Natural killer cell (primary cell): Measurements from ENCODE around the gene RYR2. TPM values are rescaled to one million over a fixed set of nuclear protein-coding genes. Genes with fewer than 3 reads are reported as not detected.

Source experiments
- ATAC-seq, 3 donors: fragments of 150-1000 bp in 2 of 3; fragments of 200-7000 bp in 1 of 3; cut with Tn5 transposase; 1 replicate in 1 of 3; 2 replicates in 2 of 3; pipeline ENCODE4 v1.10.0; 2021; ENCODE audit warnings: mild to moderate bottlenecking in 2 of 3, moderate library complexity in 2 of 3
- DNase-seq, 2 donors: peaks; one replicate each; pipeline versions ENCODE4 v3.0.0 to v3.0.0-alpha.2; 2013 to 2021; ENCODE audit warnings: mixed read lengths in 1 of 2
- H3K27ac ChIP-seq: one replicate; pipeline ENCODE4 v1.5.1; 2013; ENCODE audit warnings: mild to moderate bottlenecking, low read length
- H3K27me3 ChIP-seq: one replicate; pipeline ENCODE4 v1.6.1; 2013; ENCODE audit warnings: low read length; ENCODE audit not compliant: control insufficient read depth, insufficient read depth
- H3K36me3 ChIP-seq: one replicate; pipeline ENCODE4 v1.6.1; 2013; ENCODE audit warnings: low read length; ENCODE audit not compliant: control insufficient read depth, insufficient read depth
- H3K4me1 ChIP-seq: one replicate; pipeline ENCODE4 v1.6.1; 2013; ENCODE audit warnings: low read length; ENCODE audit not compliant: control insufficient read depth, insufficient read depth
- H3K4me3 ChIP-seq: one replicate; pipeline ENCODE4 v1.5.1; 2013; ENCODE audit warnings: low read length
- H3K9me3 ChIP-seq: one replicate; pipeline ENCODE4 v1.6.1; 2013; ENCODE audit warnings: low read length; ENCODE audit not compliant: control insufficient read depth, insufficient read depth
- H3K27ac Mint-ChIP-seq, 2 donors: one replicate each; pipeline ENCODE4 v1.8.0; 2022; ENCODE audit warnings: mild to moderate bottlenecking in 2 of 2, mixed read lengths in 2 of 2, moderate library complexity in 1 of 2
- H3K27me3 Mint-ChIP-seq, 2 donors: one replicate each; pipeline ENCODE4 v1.8.0; 2022; ENCODE audit warnings: low read depth in 2 of 2, mixed read lengths in 2 of 2
- H3K36me3 Mint-ChIP-seq: one replicate; pipeline ENCODE4 v1.8.0; 2022; ENCODE audit warnings: mixed read lengths
- H3K4me1 Mint-ChIP-seq, 2 donors: one replicate each; pipeline ENCODE4 v1.8.0; 2022; ENCODE audit warnings: mixed read lengths in 2 of 2
- H3K4me3 Mint-ChIP-seq: one replicate; pipeline ENCODE4 v1.8.0; 2022; ENCODE audit warnings: mild to moderate bottlenecking, moderate library complexity, mixed read lengths
- H3K9me3 Mint-ChIP-seq, 2 donors: one replicate each; pipeline ENCODE4 v1.8.0; 2022; ENCODE audit warnings: mixed read lengths in 2 of 2
- WGBS: methylation state at CpG from one replicate; pipeline ENCODE4 v1.1.7; 2013; ENCODE audit warnings: missing lambda C conversion rate; ENCODE audit not compliant: insufficient coverage; 5-methylcytosine and 5-hydroxymethylcytosine counted together
- intact Hi-C: fragments of 100-400 bp; cut with micrococcal nuclease; formaldehyde crosslinking; loops from one replicate; pipeline ENCODE4 v1.14.2; 2022
- total RNA-seq, 4 donors: library from RNA; stranded (reverse); fragments of 120-200 nt in 1 of 4; gene quantifications; one replicate each; pipeline versions ENCODE4 v1.2.3 to v1.2.4, GENCODE V29; 2013 to 2022
- TF ChIP-seq, protein P1 (sequence below): fragments of 200-600 bp; IDR thresholded peaks from one replicate; pipeline ENCODE4 v1.8.0; 2022; ENCODE audit warnings: antibody characterized with exemption

Gene RYR2
- total RNA-seq, 3 donors from 2014 or later (not counting 1 experiment from before 2014, with no cell fraction given): 0.13 to 1.2 (median 0.38) TPM

GRCh38 chr1:237864338-237865244, 822.6 kb downstream of the RYR2 start:
- intact Hi-C loops: no loop called here
- WGBS: 8% methylated on average over 24 of the region's 25 CpGs
- Mint-ChIP-seq H3K4me1 (peaks cover 0 to 10% of the 10 kb centered on the region in 2 donors), H3K9me3 (no peaks in the 10 kb centered on the region), H3K4me3 (no peak overlapping the region), H3K27ac (no peak overlapping the region), H3K27me3 (peaks cover 0 to 3% of the 10 kb centered on the region in 2 donors), H3K36me3 (no peaks in the 10 kb centered on the region)
- Histone ChIP-seq H3K27me3 (no peaks in the 10 kb centered on the region), H3K4me3 (no peak overlapping the region), H3K36me3 (no peaks in the 10 kb centered on the region), H3K4me1 (no peaks in the 10 kb centered on the region), H3K27ac (no peak overlapping the region), H3K9me3 (no peaks in the 10 kb centered on the region)
- TF ChIP-seq, protein P1, sequence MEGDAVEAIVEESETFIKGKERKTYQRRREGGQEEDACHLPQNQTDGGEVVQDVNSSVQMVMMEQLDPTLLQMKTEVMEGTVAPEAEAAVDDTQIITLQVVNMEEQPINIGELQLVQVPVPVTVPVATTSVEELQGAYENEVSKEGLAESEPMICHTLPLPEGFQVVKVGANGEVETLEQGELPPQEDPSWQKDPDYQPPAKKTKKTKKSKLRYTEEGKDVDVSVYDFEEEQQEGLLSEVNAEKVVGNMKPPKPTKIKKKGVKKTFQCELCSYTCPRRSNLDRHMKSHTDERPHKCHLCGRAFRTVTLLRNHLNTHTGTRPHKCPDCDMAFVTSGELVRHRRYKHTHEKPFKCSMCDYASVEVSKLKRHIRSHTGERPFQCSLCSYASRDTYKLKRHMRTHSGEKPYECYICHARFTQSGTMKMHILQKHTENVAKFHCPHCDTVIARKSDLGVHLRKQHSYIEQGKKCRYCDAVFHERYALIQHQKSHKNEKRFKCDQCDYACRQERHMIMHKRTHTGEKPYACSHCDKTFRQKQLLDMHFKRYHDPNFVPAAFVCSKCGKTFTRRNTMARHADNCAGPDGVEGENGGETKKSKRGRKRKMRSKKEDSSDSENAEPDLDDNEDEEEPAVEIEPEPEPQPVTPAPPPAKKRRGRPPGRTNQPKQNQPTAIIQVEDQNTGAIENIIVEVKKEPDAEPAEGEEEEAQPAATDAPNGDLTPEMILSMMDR: no peak
- peak in 1 of 2 donors; percentile 6 for DNase-seq
- ATAC-seq: peak in 1 of 3 donors; percentile 62

GRCh38 chr1:237867380-237867888, 825.5 kb downstream of the RYR2 start:
- ATAC-seq: no peak
- TF ChIP-seq, protein P1: no peak
- Mint-ChIP-seq H3K9me3 (peaks cover 0 to 6% of the 10 kb centered on the region in 2 donors), H3K27me3 (peaks cover 6% of the 10 kb centered on the region in 2 donors), H3K36me3 (no peaks in the 10 kb centered on the region), H3K4me3 (no peak overlapping the region), H3K4me1 (peaks cover 0 to 10% of the 10 kb centered on the region in 2 donors), H3K27ac (no peak overlapping the region)
- no peaks in the 10 kb centered on the region for H3K36me3 ChIP-seq
- no peaks in the 10 kb centered on the region for H3K4me1 ChIP-seq
- H3K27me3 ChIP-seq: no peaks in the 10 kb centered on the region
- intact Hi-C loops: no loop called here
- no peaks in the 10 kb centered on the region for H3K9me3 ChIP-seq
- no peak for DNase-seq
- H3K27ac ChIP-seq: no peak overlapping the region
- no peak overlapping the region for H3K4me3 ChIP-seq
- WGBS: 94% methylated on average over 1 of the region's 1 CpG

DNA sequence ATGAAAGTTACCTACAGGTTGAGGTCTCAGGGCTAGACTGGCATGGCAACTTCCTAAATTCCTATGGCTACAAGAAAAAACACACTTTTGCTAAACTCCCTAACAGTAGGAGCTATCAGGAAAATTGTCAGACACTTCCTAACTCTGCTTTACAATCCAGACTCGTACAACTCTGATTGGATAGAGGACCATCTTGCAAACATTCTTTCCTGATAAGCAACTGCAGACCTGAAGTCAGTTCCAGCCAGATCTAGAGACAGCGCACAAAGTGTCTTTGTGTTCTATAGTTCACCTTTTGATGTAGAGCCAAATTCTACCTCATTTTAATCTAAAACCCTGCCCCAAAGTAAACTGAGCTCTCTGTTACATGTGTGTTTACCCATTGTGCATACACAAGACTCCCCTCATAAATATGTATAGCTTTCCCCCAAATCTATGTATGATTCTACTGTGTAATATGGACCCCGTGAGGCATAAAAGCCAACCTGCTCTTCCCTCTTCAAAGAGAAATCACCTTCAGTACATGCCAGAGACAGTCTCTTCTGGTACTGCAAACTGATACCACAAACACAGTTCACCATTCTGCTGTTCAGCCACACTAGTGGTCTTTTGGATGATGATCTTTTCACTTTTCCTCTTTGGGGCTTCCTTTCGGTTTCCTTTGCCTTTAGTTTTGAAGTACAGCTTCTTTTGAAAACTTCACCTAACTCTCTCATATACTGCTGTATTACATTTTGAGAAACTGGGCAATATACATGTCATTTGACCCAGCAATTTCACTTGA, 827.0 kb downstream of the RYR2 start:
- H3K4me1 ChIP-seq: no peaks in the 10 kb centered on the region

More for the DNA sequence above, 827.0 kb downstream of the RYR2 start:
- H3K4me3 ChIP-seq: no peak overlapping the region
- H3K36me3 ChIP-seq: no peaks in the 10 kb centered on the region
- no peak for ATAC-seq
- peaks cover 0 to 6% of the 10 kb centered on the region in 2 donors for H3K9me3 Mint-ChIP-seq
- H3K36me3 Mint-ChIP-seq: no peaks in the 10 kb centered on the region
- H3K27ac Mint-ChIP-seq: no peak overlapping the region
- TF ChIP-seq, protein P1: no peak
- intact Hi-C loops: no loop called here
- 87% methylated on average over 4 of the region's 4 CpGs for WGBS
- H3K4me1 Mint-ChIP-seq: peaks cover 0 to 5% of the 10 kb centered on the region in 2 donors
- no peak for DNase-seq
- no peaks in the 10 kb centered on the region for H3K9me3 ChIP-seq
- peaks cover 3 to 6% of the 10 kb centered on the region in 2 donors for H3K27me3 Mint-ChIP-seq
- no peak overlapping the region for H3K27ac ChIP-seq
- H3K27me3 ChIP-seq: no peaks in the 10 kb centered on the region
- H3K4me3 Mint-ChIP-seq: no peak overlapping the region
